T-helper 17 cell (primary cell): ENCODE measurements around the gene CES2. TPM values are rescaled to one million over a fixed set of nuclear protein-coding genes. Genes with fewer than 3 reads are reported as not detected.

ENCODE experiments used
- ATAC-seq: fragments of 150-1000 bp; cut with Tn5 transposase; 2 replicates; pipeline ENCODE4 v1.10.0; 2021; ENCODE audit warnings: mild to moderate bottlenecking, moderate library complexity
- DNase-seq, 3 donors: peaks; one replicate each; pipeline versions ENCODE4 v3.0.0 to v3.0.0-alpha.2; 2020 to 2021
- H3K9me3 ChIP-seq: one replicate; pipeline ENCODE4 v1.7.0; 2013; ENCODE audit warnings: low read length, mild to moderate bottlenecking; ENCODE audit not compliant: control insufficient read depth, poor library complexity, severe bottlenecking
- H3K27ac Mint-ChIP-seq: one replicate; pipeline ENCODE4 v1.8.0; 2022; ENCODE audit warnings: mild to moderate bottlenecking, moderate library complexity, mixed read lengths
- H3K27me3 Mint-ChIP-seq: one replicate; pipeline ENCODE4 v1.8.0; 2022; ENCODE audit warnings: mixed read lengths
- H3K36me3 Mint-ChIP-seq: one replicate; pipeline ENCODE4 v1.8.0; 2022; ENCODE audit warnings: low read depth, mixed read lengths
- H3K4me1 Mint-ChIP-seq: one replicate; pipeline ENCODE4 v1.8.0; 2022; ENCODE audit warnings: mild to moderate bottlenecking, mixed read lengths
- H3K4me3 Mint-ChIP-seq: one replicate; pipeline ENCODE4 v1.8.0; 2022; ENCODE audit warnings: mild to moderate bottlenecking, moderate library complexity, mixed read lengths
- total RNA-seq, 4 donors: library from RNA in 2 of 4; stranded (reverse) in 2 of 4; gene quantifications; one replicate each; pipeline ENCODE4 v1.2.3 and lab custom pipeline; 2022 to 2026

Gene CES2
- total RNA-seq, 2 donors from 2014 or later = 33.1 to 36.8 TPM

- no peak for ATAC-seq
- no peaks in the 10 kb centered on the region for H3K36me3 Mint-ChIP-seq
- H3K27ac Mint-ChIP-seq = no peak overlapping the region
- H3K9me3 ChIP-seq = no peaks in the 10 kb centered on the region
- H3K4me3 Mint-ChIP-seq = no peak overlapping the region
- DNase-seq = no peak
- no peaks in the 10 kb centered on the region for H3K27me3 Mint-ChIP-seq
- H3K4me1 Mint-ChIP-seq = peaks cover 13% of the 10 kb centered on the region
These were observed 37.1 kb upstream of the CES2 start for GRCh38 chr16:66898207-66898606.

GRCh38 chr16:66898933-66899309 lies 36.4 kb upstream of the CES2 start:
- H3K4me1 Mint-ChIP-seq = peaks cover 13% of the 10 kb centered on the region
- ATAC-seq = no peak
- no peaks in the 10 kb centered on the region for H3K9me3 ChIP-seq
- no peak for DNase-seq
- no peaks in the 10 kb centered on the region for H3K27me3 Mint-ChIP-seq
- no peak overlapping the region for H3K4me3 Mint-ChIP-seq
- no peak overlapping the region for H3K27ac Mint-ChIP-seq
- H3K36me3 Mint-ChIP-seq = no peaks in the 10 kb centered on the region

GRCh38 chr16:66899310-66899944 lies 35.9 kb upstream of the CES2 start:
- peaks cover 11% of the 10 kb centered on the region for H3K4me1 Mint-ChIP-seq
- no peaks in the 10 kb centered on the region for H3K9me3 ChIP-seq
- H3K27me3 Mint-ChIP-seq = no peaks in the 10 kb centered on the region
- H3K36me3 Mint-ChIP-seq = no peaks in the 10 kb centered on the region
- no peak for ATAC-seq
- DNase-seq = no peak
- H3K27ac Mint-ChIP-seq = no peak overlapping the region
- no peak overlapping the region for H3K4me3 Mint-ChIP-seq

GRCh38 chr16:66899945-66900710 lies 35.2 kb upstream of the CES2 start:
- no peak for ATAC-seq

GRCh38 chr16:66900721-66901441 lies 34.4 kb upstream of the CES2 start:
- no peaks in the 10 kb centered on the region for H3K27me3 Mint-ChIP-seq
- H3K27ac Mint-ChIP-seq = no peak overlapping the region
- ATAC-seq (no peak), DNase-seq (no peak)
- no peaks in the 10 kb centered on the region for H3K9me3 ChIP-seq
- H3K36me3 Mint-ChIP-seq = no peaks in the 10 kb centered on the region
- peaks cover 6% of the 10 kb centered on the region for H3K4me1 Mint-ChIP-seq
- H3K4me3 Mint-ChIP-seq = no peak overlapping the region

More at GRCh38 chr16:66899945-66900710, 35.2 kb upstream of the CES2 start:
- H3K9me3 ChIP-seq = no peaks in the 10 kb centered on the region
- no peak overlapping the region for H3K4me3 Mint-ChIP-seq
- no peaks in the 10 kb centered on the region for H3K36me3 Mint-ChIP-seq
- H3K4me1 Mint-ChIP-seq = peaks cover 7% of the 10 kb centered on the region
- no peak for DNase-seq
- no peak overlapping the region for H3K27ac Mint-ChIP-seq
- H3K27me3 Mint-ChIP-seq = no peaks in the 10 kb centered on the region

- H3K9me3 ChIP-seq = no peaks in the 10 kb centered on the region
- ATAC-seq = no peak
- Mint-ChIP-seq H3K27ac (no peak overlapping the region), H3K4me3 (no peak overlapping the region), H3K36me3 (no peaks in the 10 kb centered on the region), H3K4me1 (peaks cover 12% of the 10 kb centered on the region), H3K27me3 (no peaks in the 10 kb centered on the region)
- no peak for DNase-seq
These were observed 33.7 kb upstream of the CES2 start for GRCh38 chr16:66901626-66902025.

- H3K9me3 ChIP-seq = no peaks in the 10 kb centered on the region
- ATAC-seq = no peak
- Mint-ChIP-seq H3K27ac (no peak overlapping the region), H3K27me3 (no peaks in the 10 kb centered on the region), H3K4me3 (no peak overlapping the region), H3K4me1 (peaks cover 10% of the 10 kb centered on the region), H3K36me3 (no peaks in the 10 kb centered on the region)
- DNase-seq = no peak
These were observed 32.4 kb upstream of the CES2 start for GRCh38 chr16:66902648-66903543.

GRCh38 chr16:66903544-66904427 lies 31.5 kb upstream of the CES2 start:
- Mint-ChIP-seq H3K4me1 (peaks cover 10% of the 10 kb centered on the region), H3K27ac (no peak overlapping the region), H3K27me3 (peaks cover 4% of the 10 kb centered on the region), H3K36me3 (no peaks in the 10 kb centered on the region), H3K4me3 (no peak overlapping the region)
- DNase-seq (no peak), ATAC-seq (no peak)
- H3K9me3 ChIP-seq = no peaks in the 10 kb centered on the region

- no peaks in the 10 kb centered on the region for H3K9me3 ChIP-seq
- peaks cover 4% of the 10 kb centered on the region for H3K27me3 Mint-ChIP-seq
- no peak overlapping the region for H3K4me3 Mint-ChIP-seq
- ATAC-seq = no peak
- H3K4me1 Mint-ChIP-seq = peaks cover 10% of the 10 kb centered on the region
- no peaks in the 10 kb centered on the region for H3K36me3 Mint-ChIP-seq
- H3K27ac Mint-ChIP-seq = no peak overlapping the region
- DNase-seq = no peak
These were observed 30.9 kb upstream of the CES2 start for GRCh38 chr16:66904428-66904845.

- Mint-ChIP-seq H3K27ac (no peak overlapping the region), H3K4me3 (no peak overlapping the region), H3K27me3 (peaks cover 4% of the 10 kb centered on the region), H3K4me1 (peaks cover 8% of the 10 kb centered on the region), H3K36me3 (no peaks in the 10 kb centered on the region)
- no peak for ATAC-seq
- H3K9me3 ChIP-seq = no peaks in the 10 kb centered on the region
- no peak for DNase-seq
These were observed 30.3 kb upstream of the CES2 start for GRCh38 chr16:66904846-66905632.

- Mint-ChIP-seq H3K4me3 (no peak overlapping the region), H3K27ac (no peak overlapping the region), H3K36me3 (no peaks in the 10 kb centered on the region), H3K27me3 (peaks cover 4% of the 10 kb centered on the region), H3K4me1 (peaks cover 8% of the 10 kb centered on the region)
- H3K9me3 ChIP-seq = no peaks in the 10 kb centered on the region
- ATAC-seq (peak; percentile 51), DNase-seq (no peak)
These were observed 29.4 kb upstream of the CES2 start for GRCh38 chr16:66905633-66906539.
